HG03575 (cell line): ENCODE data around the gene TXNDC11.

Source experiments
- ATAC-seq: cut with Tn5 transposase; IDR thresholded peaks from one replicate; pipeline ENCODE4 v1.9.1; 2021; ENCODE audit not compliant: unreplicated experiment, insufficient number of reproducible peaks, low FRiP score; ENCODE audit errors: extremely low read depth

Gene TXNDC11

DNA sequence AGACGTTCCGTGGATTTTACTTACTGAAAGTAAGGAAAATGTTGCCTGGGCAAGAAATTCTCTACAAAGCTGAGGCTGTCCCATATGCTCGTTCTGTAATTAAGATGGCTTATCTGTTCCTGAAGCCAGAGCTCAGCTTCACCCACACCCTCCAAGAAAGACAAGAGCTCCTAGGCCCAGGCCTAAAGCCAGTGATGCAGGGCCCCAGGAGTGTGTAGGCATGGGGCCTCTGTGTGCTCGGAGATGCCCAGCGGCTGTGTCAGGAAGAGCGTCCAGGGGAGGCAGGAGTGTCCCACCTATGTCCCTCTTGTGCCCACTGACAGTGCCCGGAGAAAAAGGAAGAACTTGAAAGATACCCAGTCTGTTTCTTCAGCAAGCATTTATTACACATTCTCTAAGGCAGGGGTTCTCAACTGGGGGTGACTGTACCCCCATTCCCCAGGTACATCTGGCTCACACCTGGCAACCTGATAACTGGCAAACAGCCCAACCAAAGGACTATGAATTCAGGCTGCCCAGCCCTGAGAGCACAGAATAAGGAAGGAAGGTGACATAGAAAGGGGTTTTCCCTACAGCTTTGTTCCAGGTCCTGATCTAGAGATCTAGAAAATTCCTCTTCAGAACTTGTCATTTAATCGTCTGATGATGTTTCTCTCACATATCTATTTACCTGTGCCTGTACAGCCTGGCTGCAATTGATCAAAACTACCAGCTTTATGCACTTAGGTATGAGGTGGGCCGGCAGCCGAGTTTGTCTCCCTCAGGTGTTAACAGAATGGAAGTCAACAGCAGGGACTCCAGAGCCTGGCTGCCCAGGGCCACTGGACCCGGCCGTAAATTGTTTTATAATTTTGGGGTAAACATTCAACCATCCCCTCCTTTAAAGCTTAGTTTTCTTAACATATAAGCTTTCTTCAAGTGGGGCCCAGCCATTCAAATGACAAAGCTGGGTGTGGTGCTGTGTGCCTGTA lies 62.4 kb downstream of the TXNDC11 start:
- ATAC-seq, result no peak

GRCh38 chr16:11679250-11679649 lies 63.4 kb downstream of the TXNDC11 start:
- no peak for ATAC-seq

DNA sequence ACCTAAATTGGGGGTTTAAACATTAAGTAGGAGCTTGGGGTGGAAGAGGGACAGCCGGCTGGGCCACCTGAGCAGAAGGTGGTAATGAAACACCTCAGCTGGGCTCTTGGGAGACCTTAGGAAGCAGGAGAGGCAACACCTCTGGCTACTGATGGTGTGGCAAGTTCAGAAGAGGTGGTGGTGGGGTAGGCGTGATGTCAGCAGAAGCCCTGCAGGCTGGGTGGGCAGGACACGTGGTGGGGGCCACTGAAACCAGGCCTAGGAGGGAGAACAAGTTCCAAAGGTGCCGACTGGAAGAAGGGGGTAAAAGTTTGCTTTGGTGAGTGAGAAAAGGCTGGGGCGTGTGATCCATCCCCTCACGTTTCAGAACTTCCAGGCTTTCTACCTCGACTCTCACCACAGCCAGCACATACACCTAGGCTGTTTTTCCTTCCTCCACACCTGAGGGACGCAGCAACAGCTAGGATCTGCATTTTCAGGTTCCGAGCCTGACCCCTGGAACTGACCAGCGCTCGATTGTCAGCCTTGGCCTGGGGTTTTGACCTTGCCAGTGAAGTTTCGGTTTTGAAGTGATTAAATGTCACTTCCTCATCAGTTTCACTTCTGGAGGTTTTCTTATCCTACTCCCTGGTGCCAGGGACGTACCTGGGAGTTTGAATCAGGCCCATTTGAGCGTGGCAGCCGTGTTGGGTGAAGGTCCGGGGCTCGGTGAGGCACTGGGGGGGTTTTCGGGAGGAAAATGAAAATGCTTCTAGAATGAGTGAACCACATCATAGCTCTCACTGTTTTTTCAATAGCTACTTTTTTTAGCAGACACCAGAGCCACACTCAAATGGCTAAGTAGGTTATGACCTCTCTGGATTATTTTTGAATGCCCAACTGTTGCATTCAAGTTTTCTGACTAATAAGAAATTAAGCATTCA lies 64.4 kb downstream of the TXNDC11 start:
- ATAC-seq, result no peak

GRCh38 chr16:11677451-11677951 lies 65.2 kb downstream of the TXNDC11 start:
- no peak for ATAC-seq

DNA sequence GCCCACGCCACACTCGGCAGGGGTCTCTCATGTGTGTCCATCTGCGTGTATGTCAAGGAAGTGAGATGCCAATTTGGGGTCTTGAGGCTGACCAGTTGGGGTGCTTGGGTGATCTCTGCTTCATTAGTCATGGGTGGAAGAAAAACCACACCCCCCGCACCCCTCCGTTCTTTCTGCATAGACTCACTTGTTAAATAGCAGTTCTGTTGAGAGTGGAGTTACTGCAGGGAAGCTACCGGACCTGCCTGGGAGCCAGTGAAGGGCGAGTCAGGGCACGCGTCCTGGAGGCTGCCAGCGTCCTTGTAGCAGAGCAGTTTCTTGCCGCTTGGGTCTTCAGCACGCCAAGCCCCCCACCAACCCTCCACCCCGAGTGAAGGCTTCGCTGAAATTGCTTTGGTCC lies 65.9 kb downstream of the TXNDC11 start:
- no peak for ATAC-seq

DNA sequence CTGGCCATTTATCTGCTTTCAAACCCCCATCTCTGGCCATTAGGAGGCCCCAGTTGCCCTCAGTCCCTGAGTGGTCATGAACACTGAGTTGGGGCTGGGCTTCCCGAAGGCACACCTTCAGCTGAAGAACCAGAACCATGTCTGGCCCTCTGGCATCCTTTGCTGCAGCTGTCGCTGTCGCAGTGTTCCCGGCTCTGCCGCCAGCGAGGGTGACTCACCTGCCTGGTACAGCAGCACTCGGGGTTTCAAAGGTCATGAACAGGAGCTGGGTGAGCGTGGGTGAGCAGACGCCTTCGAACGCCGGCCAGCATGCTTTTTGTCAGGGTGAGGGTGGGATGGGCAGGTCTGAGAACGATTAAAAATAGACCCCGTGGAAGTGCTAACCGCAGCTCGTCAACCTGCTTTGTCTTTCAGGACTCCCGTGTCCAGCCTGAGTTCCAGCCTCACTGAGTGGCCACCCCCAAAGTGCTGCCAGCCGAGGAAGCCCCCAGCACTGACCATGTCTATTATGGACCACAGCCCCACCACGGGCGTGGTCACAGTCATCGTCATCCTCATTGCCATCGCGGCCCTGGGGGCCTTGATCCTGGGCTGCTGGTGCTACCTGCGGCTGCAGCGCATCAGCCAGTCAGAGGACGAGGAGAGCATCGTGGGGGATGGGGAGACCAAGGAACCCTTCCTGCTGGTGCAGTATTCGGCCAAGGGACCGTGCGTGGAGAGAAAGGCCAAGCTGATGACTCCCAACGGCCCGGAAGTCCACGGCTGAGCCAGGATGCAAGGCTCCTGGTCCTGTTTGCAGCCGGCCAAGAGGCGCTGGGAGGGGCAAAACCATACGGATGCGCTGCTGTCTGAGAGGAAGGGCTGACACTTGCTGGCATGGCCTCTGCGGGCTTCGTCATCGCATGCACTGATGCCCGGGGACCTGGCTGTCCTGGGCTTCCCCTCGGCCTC lies 66.8 kb downstream of the TXNDC11 start:
- ATAC-seq, result no peak

GRCh38 chr16:11674818-11675560 lies 67.7 kb downstream of the TXNDC11 start:
- ATAC-seq, result no peak

- ATAC-seq, result no peak
These were observed 68.4 kb downstream of the TXNDC11 start for GRCh38 chr16:11674001-11674817.

- no peak for ATAC-seq
These were observed 69.3 kb downstream of the TXNDC11 start for GRCh38 chr16:11673091-11674000.

- ATAC-seq, result no peak
These were observed 70.2 kb downstream of the TXNDC11 start for GRCh38 chr16:11672206-11673090.

DNA sequence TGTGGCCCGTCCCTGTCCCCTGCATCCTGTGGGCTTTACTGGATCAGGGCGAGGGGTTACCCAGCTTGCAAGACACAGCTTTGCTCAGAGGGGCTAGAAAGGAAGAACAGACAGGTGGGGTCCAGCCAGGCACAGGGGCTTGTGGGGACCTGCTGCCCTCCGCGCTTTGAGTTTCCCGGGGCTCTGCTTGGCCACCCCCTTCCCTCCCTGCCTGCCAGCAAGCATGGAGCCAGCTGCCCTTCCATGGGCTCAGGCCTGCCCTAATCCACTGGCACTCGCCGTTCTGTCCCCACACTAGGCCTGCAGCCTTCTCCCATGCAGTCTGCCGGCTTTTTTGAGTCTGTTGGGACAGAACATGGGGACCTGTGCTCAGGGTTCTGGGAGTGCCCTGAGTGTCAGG lies 71.0 kb downstream of the TXNDC11 start:
- ATAC-seq, result no peak

DNA sequence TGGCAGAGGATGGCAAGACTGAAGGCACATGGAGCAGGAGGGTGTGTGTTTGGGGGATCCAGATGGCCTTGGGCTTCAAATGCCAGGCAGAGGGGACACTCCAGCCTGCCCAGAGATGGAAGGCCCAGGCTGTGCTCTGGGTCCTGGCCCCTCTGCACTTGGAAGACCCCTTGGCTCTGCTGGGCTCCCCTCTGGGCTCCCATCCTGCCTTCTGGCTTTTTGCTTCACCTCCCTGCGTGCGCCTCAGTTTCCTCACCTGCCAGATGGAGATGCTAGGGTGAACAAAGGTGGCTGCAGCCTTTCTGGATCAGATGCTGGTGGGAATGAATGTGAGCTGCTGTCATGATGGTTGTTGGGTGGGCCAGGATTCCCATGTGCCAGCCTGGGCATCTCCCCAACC lies 71.4 kb downstream of the TXNDC11 start:
- no peak for ATAC-seq

- ATAC-seq, result no peak
These were observed 72.2 kb downstream of the TXNDC11 start for GRCh38 chr16:11670171-11671131.
